ENCODE measurements around the gene TXNRD2. TPM values are rescaled to one million over a fixed set of nuclear protein-coding genes. Genes with fewer than 3 reads are reported as not detected.

Gene TXNRD2
- total RNA-seq, 1 donor from 2014 or later = 50.4 TPM

DNA sequence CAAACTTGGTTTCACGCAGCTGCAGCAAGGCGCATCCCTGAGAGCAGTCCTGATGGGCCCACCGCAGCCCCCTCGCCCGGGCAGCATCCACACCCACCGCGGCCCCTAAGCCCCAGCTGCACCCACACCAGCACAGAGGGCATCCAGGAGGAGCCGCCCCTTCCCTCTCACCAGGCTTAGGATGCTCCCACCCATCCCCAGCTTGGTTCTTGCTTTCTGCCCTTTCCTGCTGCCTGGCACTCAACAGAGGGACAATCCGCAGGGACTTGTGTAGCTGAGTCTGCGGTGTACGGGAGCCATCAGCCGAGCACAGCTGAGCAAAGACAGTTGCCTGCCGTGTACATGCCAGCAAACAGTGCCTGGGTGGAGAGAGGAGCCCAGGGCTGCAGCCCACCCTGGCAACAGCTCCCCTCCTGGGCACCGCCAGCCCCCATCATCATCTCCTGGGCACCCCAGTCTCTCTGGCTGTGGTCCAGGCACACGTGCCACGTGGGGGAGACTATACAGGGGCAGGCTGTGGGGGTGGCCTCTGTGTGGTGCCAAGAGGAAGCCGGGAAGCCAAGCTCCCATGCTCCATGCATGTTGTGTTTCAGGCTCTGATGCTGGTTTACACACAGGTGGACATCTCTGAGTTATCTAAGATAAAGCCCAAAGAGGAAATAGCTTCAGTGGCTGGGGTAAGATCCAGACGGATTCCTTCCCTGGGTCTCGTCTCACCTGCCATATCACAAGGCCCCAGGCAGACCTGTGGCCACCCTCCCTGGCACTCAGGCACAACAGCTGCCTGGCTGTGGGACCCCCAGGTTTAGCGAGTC lies 50.9 kb downstream of the TXNRD2 start:
- DNase-seq (ENCODE audit: low read depth) = no peak
- Histone ChIP-seq H3K27me3 (ENCODE audit: control insufficient read depth, insufficient read depth, low read length) (no peaks in the 10 kb centered on the region), H3K36me3 (ENCODE audit: control insufficient read depth, insufficient read depth, low read length) (no peaks in the 10 kb centered on the region), H3K4me3 (ENCODE audit: low read depth, low read length) (no peak overlapping the region)
- TF ChIP-seq, protein P1, sequence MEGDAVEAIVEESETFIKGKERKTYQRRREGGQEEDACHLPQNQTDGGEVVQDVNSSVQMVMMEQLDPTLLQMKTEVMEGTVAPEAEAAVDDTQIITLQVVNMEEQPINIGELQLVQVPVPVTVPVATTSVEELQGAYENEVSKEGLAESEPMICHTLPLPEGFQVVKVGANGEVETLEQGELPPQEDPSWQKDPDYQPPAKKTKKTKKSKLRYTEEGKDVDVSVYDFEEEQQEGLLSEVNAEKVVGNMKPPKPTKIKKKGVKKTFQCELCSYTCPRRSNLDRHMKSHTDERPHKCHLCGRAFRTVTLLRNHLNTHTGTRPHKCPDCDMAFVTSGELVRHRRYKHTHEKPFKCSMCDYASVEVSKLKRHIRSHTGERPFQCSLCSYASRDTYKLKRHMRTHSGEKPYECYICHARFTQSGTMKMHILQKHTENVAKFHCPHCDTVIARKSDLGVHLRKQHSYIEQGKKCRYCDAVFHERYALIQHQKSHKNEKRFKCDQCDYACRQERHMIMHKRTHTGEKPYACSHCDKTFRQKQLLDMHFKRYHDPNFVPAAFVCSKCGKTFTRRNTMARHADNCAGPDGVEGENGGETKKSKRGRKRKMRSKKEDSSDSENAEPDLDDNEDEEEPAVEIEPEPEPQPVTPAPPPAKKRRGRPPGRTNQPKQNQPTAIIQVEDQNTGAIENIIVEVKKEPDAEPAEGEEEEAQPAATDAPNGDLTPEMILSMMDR (IDR thresholded peaks at IDR 0.05; ENCODE audit: insufficient read depth, low read length, poor library complexity, severe bottlenecking) = no peak

DNA sequence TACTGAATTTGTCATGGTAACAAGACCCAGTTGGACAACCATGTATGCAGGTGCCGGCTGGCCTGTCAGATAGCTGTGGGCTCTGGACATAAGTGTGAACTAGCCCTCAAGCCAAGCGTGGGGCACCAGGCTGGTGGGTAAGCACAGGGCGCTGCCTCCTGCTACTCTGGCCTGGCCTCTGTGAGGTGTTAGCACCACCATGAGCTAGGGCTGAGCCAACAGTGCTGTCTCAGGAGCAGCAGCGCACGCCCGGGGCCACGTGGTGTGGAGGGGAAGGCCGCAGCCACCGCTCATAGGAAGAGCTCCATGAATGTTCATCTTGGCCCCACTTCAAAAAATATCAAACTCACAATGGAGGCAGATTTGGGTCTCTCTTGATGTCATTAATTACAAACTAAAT lies 51.7 kb downstream of the TXNRD2 start:
- H3K36me3 ChIP-seq (ENCODE audit: control insufficient read depth, insufficient read depth, low read length) = no peaks in the 10 kb centered on the region
- no peak overlapping the region for H3K4me3 ChIP-seq (ENCODE audit: low read depth, low read length)
- no peak for DNase-seq (ENCODE audit: low read depth)
- TF ChIP-seq, protein P1 (IDR thresholded peaks at IDR 0.05; ENCODE audit: insufficient read depth, low read length, poor library complexity, severe bottlenecking) = no peak
- H3K27me3 ChIP-seq (ENCODE audit: control insufficient read depth, insufficient read depth, low read length) = no peaks in the 10 kb centered on the region

DNA sequence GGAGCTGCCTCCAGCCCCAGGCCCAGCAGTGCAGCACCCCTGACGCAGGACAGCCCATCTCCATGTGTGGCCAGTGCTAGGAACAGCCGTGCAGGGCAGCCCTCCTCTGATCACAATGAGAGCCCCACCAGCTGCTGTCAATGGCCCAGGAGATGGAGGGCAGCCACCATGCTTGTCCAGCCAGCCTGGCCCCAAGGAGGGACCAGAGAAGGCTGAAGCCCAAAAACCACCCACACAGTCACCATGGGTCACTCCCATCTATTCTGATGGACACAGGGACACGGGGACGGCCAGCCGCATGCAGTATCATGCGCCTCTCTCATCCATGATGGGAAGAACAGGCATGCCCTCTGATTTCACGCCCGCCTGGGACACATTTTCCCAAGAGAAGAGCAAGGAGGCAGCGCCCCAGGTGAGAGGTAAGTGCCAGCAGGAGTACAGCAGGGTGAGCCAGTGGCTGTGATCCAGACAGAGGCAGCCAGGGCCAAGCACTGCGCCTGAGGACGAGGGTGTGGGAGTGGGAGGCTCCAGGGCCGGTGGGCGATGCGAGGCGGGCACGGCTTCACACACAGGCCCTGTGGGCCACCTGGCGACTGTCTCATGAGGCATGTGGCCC lies 53.4 kb downstream of the TXNRD2 start:
- Histone ChIP-seq H3K4me3 (ENCODE audit: low read depth, low read length) (no peak overlapping the region), H3K36me3 (ENCODE audit: control insufficient read depth, insufficient read depth, low read length) (no peaks in the 10 kb centered on the region), H3K27me3 (ENCODE audit: control insufficient read depth, insufficient read depth, low read length) (no peaks in the 10 kb centered on the region)
- no peak for DNase-seq (ENCODE audit: low read depth)
- TF ChIP-seq, protein P1 (IDR thresholded peaks at IDR 0.05; ENCODE audit: insufficient read depth, low read length, poor library complexity, severe bottlenecking) = no peak

DNA sequence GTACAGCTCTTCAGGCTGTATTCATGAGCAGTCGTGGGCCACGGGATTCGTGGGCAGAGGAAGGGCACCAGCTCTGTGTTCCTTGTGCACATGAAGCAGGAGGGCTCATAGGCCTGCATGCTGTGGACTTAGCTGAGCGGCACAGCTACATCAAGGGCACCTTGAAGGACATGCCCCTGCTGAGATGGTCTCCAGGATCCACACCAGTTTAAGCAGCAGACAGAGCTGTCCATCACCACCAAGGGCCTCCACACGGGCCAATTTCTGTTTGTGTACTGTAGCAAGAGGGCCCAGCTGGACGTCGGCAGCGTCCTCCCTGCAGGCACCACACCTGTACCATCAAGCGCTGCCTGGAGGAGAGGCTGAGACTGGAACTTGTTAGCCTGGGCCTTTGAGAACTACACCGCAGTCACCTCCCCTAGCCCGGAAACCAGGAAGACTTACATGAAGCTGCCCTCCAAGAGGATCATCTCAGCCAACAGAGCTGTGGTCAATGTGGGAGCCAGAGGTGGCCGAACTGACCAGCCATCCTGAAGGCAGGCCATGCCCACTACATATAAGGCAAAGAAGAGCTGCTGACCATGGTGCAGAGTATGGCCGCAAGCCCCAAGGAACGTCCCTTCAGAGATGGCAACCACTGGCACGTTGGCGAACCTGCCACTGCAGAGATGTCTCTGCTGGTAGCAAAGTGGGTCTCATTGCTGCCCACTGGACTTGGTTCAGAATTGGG lies 54.2 kb downstream of the TXNRD2 start:
- no peak for DNase-seq (ENCODE audit: low read depth)
- H3K4me3 ChIP-seq (ENCODE audit: low read depth, low read length) = no peak overlapping the region
- TF ChIP-seq, protein P1 (IDR thresholded peaks at IDR 0.05; ENCODE audit: insufficient read depth, low read length, poor library complexity, severe bottlenecking) = no peak
- no peaks in the 10 kb centered on the region for H3K36me3 ChIP-seq (ENCODE audit: control insufficient read depth, insufficient read depth, low read length)
- H3K27me3 ChIP-seq (ENCODE audit: control insufficient read depth, insufficient read depth, low read length) = no peaks in the 10 kb centered on the region

DNA sequence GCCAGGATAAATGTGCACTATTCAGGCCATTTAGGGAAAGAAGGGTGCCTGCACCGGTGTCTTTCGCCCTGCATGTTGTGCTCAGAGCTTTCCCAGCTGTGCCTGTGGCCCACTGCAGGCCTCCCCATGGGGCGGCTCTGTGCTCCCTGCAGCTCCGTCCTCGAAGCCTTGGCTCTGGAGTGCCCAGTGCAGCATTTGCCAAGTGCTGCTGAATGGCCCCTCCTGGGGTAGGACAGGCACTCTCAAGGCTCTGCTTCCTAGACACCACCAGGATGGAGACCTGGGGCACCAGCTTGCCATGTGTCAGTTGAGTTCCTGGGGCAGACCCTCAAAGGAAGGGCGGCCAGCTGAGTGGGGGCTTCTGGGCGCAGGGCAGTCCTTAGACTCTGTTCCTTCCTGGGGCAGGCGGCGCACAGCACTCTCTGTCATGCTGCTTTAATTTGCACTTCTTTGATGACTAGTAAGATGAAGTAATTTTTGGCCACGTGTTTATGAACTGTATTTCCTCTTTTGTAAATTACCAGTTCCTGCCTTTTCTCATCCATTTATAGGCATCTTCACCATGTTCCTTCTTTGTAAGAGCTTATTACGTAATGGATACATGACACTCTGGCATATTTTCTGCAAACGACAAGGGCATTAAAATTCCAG lies 54.9 kb downstream of the TXNRD2 start:
- Histone ChIP-seq H3K36me3 (ENCODE audit: control insufficient read depth, insufficient read depth, low read length) (no peaks in the 10 kb centered on the region), H3K27me3 (ENCODE audit: control insufficient read depth, insufficient read depth, low read length) (no peaks in the 10 kb centered on the region), H3K4me3 (ENCODE audit: low read depth, low read length) (no peak overlapping the region)
- TF ChIP-seq, protein P1 (IDR thresholded peaks at IDR 0.05; ENCODE audit: insufficient read depth, low read length, poor library complexity, severe bottlenecking) = no peak
- no peak for DNase-seq (ENCODE audit: low read depth)
